T1000 (cell line): ENCODE results near the gene LTF.
"Not testable (repeated sequence)": the region's sequence is repeated elsewhere in the genome, so short reads cannot be mapped to it uniquely, and the experiment has no call there.

Experiments used
- DNase-seq: peaks from one replicate; lab custom pipeline; 2025; ENCODE audit warnings: mixed read lengths; lab: John Stamatoyannopoulos, UW

LTF gene

DNA sequence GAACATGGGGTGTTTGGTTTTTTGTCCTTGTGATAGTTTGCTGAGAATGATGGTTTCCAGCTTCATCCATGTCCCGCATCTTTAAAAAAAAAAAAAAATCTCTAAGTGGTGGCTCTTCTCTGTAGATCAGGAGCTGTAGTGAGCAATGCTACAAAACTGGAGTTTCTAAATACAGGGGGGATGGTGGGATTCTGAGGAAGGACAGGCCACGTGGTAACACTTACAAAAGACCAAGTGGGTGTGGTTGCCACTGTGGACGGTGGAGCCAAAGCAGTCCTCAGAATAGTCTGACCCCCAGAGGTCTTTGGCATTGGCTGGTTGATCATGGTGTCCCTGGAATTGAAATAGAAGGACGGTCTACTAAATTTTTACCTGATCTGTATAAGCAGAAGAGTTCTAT lies 50.0 kb downstream of the LTF start:
- DNase-seq = no peak

DNA sequence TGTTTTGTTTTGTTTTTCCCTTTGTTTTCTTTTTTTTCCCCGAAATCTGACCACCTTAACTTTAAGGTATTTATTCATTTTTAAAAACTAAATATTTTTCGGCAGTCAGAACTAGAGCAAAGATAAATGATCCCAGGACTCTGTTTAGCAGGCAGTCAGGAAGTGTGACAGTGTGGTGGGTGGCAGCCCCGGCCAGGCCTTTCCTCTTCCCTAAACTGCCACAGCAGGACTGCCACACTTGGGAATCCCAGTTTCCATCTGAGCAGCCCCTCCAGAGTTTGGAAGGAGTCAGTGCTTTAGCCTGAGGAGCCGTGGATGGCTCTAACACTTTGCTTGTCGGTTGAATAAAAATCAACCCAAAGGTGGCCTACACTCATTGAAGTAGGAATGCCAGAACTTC lies 50.8 kb downstream of the LTF start:
- DNase-seq = no peak

DNA sequence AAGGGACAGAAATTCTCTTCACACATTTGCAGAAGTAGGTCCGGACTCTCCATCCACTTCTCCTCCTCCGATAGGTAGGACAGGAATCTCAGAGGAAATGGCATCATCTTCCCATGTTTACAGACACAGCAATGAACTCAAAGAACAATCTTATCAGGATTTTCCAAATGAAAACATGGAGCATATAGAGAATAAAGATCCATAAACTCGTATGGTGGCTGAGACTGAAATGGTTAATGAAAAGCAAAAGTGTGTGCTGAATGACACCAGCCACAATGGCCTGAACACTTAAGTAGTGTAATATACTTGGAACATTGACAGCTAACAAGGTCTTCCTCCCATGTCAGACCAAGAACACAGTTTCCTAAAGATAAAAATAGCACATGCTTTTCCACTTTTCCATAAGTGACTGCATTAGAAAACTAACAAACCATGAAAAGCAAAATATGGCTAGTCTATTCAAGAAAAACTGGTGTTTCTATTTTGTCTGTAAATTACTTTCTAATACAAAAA lies 51.9 kb downstream of the LTF start:
- DNase-seq = no peak

- no peak for DNase-seq
Observed at GRCh38 chr3:46411271-46411670, 53.4 kb downstream of the LTF start.

DNA sequence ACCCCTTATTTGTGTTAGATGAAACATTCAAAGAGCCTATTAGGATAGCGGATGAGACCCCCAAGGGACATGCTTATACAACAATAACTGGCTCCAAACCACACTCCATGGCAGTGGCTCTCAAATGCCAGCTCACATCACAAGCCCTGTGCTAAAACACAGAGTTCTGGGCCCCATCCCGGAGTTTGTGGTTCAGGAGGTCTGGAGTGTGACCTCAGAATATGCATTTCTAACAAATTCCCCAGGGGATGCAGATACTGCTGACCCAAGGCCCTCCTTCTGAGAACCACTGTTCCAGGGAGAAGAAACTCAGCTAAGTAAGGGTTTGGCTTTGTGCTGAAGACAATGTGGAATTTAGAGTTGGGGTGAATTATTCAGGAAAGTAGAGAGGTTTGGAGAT lies 54.0 kb downstream of the LTF start:
- DNase-seq = no peak

- no peak for DNase-seq
Observed at GRCh38 chr3:46409739-46410489, 54.8 kb downstream of the LTF start.

- DNase-seq = no peak
Observed at GRCh38 chr3:46408853-46409252, 55.9 kb downstream of the LTF start.

DNA sequence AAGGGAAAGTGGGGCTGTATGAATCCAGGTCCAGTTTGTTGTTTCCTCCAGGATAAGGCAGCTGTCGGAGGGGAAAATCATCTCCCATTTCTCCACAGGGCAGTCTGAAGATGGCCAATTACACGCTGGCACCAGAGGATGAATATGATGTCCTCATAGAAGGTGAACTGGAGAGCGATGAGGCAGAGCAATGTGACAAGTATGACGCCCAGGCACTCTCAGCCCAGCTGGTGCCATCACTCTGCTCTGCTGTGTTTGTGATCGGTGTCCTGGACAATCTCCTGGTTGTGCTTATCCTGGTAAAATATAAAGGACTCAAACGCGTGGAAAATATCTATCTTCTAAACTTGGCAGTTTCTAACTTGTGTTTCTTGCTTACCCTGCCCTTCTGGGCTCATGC lies 56.7 kb downstream of the LTF start:
- DNase-seq = no peak

DNA sequence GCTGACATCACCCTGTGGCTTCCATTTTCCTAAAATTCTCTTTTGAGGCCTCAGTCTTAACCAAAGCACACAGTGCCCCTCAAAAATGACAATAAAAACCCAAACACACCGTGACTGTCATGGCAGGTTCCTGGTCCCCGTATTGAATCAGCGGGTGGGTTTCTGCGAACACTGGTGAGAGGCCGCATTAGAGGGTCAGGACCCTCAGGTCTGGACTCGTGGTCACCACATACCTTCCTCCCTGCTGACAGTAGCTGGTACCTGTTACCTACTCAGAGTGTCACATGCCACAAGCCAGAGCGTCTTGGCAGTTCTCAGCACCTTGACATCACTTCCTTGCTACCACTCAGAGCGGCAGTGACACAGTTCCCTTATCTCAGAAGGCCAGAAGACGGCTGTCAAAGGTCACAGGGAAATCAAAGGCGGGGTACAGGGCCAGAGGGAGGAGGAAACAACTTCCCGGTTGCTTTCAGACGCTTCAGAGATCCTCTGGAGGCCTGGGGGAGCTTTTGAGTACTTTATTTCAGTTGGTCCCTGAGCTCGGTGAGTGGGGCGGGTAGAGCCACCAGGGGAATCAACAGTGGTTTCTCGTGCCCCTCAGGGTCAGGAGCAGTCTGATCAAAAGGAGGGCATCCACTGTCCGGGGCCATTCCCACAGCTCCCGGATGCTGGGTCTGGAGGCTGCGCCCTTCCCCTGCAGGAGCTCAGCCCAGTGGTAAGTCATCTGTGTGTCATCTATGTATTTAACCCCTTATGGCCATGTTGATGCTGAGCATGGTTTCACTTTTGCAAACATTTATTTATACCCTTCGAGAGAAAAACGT lies 57.7 kb downstream of the LTF start, which contains the start of the genes CCR5AS and CCRL2:
CCR5AS (minus strand) TSS at position 279 of the 824 bp plus-strand sequence.
CCRL2 (plus strand) TSS at position 472 of the 824 bp plus-strand sequence. CDS start 821 bp downstream, outside the sequence.
- DNase-seq = no peak

DNA sequence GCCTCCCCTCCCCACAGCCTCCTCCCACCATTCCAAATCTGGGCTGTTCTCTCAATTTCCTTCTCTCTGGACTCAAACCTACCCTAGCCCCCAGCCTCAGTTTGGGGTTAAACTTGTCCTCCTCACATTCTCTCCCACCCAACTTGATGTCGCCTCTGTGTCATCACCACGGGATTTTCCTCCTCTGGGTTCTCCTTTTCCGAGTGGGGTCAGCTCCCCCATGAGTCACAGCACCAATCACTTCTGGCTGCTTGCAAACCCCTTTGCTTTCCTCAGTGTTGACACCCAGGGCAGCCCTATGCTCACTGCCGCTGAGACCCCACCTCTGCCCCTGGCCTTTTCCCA lies 58.3 kb downstream of the LTF start:
- DNase-seq = no peak

GRCh38 chr3:46405301-46406019 lies 59.2 kb downstream of the LTF start:
- DNase-seq = no peak

GRCh38 chr3:46402902-46403301 lies 61.8 kb downstream of the LTF start:
- DNase-seq = not testable (repeated sequence)

DNA sequence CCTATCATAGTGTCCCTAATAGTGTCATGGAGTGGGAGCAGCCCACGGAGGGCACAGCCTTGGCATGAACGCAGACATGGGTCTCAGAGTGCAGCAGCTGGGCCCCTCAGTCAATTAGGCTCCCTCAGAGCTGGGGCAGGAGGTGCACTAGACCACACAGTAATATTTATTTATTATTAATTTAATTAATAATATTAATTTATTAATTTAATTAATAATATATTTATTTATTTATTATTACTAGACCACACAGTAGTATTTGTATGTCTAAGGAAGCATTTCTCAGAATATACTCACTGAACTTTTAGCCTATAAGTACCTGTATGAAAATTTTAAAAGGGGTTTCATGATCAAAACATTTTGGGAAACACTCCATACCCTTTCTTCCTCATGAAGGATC lies 63.1 kb downstream of the LTF start:
- no peak for DNase-seq

DNA sequence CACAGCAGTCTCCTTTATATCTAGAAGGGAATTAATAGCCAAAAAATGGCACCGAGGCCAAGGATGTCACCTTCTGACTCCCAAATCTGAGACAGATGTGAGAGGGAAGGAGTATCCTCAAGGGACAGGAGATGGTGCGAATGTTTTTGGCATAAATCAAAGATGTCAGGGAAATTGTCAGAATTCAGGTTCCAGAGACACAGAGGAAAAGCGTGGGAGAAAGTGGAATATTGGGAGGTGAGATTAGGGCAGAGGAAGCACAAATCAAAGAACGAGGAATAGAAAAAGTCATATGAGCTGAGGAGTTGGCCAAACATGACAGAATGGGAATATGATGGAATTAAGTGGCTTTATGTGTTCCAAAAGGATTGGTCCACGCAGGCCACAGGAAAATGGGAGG lies 63.9 kb downstream of the LTF start:
- no peak for DNase-seq

DNA sequence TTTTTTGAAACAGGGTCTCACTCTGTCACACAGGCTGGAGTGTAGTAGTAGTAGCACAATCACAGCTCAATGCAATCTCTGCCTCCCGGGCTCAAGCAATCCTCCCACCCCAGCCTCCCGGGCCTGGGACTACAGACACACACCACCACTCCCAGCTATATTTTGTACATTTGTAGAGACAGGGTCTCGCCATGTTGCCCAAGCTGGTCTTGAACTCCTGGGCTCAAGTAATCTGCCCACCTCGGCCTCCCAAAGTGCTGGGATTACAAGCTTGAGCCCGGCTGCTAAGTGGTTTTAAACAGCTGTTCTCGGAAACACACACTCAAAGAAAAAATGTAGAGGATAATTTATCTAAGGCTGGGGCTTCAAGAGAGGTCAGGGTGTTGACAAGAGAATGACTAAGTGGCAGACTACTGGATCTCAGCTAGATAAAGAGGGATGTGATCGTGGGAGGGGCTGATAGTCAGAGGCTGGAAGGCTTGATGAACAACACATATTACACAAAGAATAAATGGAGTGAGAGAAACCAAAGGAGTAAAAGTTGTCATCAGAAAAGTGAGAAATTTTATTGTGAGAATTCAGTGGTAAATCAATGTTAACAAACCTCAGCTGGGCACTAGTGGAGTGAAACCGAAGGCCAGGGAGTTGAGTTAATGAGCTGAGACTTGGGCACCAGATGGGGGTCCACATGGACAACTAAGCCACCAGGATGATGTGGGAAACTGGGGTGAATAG lies 64.5 kb downstream of the LTF start:
- DNase-seq = no peak

DNA sequence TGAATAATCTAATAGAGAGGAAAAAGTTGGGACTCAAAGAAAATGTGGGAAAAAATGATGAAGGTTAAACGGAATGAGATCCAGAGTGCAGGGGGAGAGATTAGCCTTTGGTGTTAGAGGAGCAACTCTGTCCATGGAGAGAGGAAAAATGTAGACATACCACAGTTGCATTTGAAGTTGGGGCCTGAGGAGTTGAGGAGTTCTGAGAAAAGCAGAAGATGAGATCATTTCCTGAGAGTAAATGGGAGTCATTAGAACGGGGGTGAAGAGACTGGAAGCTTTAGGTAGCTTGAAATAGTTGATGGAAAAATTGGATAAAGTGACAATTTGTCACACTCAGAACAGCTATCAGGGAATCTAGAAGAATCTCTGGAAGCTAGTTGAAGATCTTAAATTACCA lies 65.1 kb downstream of the LTF start:
- DNase-seq = no peak

DNA sequence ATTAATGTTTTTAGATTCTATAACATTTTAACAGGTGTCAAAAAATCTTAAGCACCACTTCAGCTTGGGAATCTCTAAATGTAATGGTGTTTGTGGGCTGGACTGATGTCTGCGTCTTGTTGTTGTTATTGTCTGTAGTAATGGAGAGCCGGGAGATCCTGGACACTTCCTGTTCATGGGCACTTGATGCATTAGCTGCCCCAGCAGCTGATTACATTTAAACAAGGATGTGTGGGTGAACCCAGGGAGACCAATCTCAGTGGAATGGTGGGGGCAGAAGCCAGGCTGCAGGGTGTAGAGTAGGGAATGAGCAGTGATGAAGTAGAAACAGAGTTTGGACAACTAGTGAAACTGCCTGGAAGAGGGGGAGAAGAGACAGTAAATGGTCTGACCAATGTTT lies 65.6 kb downstream of the LTF start:
- no peak for DNase-seq

DNA sequence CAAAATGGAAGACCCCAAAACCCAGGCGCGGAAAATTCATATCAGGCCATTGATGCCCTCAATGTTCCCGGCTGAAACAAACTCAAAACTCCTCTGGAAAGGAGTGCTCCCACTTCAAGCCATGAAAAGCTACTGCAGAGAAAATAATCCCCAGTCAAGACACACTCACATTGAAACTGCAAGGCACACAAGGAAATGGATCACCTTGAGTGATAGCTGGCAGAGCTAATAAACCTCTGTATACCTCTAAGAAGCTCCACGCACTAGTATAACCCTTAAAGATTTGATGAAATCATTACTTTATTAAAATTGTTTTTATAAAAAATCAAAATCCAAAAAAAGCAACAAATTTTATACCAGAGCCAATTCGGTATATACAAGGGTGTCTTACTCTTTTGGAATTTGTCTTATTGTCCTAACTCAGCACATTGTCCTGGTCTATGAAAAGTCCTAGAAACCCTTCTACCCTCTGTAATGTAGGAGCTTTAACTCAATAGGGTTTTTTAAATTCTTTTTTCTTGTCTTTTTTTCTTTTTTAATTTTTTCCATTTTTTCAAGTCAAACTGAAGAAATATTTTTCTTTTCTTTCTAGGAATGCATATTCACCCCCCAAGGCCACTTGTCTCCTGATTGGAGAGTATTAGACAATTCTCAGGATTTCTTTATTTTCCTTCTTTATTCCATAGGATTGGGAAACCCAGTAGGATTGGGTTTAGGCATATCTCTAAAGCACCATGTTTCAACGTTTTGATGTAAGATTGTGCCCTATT lies 66.3 kb downstream of the LTF start:
- DNase-seq = no peak

DNA sequence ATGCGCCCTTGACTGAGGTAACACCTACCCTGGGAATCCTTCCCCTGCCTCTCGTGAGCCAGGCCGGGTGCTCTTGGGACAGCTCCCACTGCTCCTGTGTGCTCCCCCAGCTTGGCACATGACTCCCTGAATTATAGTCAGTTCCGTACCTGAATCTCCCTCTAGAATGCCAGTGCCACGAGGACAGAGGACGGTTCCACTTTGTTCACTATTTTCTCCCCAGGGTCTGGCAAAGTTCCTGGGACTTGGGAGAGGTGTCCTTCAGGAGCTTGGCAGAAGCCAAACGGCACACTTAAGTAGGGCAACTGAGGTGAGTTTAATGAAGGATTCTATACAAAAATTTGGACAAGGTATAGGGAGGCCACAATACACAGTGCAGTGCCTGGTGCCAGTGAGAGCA lies 67.6 kb downstream of the LTF start:
- DNase-seq = no peak

- no peak for DNase-seq
Observed at GRCh38 chr3:46395766-46396530, 68.8 kb downstream of the LTF start.
